Activated T-cell treated with anti-CD3 and anti-CD28 coated beads, Interleukin-2, amount 50 U/mL, for 4 hours (primary cell): ENCODE results near the gene ENAM. TPM values are rescaled to one million over a fixed set of nuclear protein-coding genes. Genes with fewer than 3 reads are reported as not detected.

Experiments
- ATAC-seq, 2 donors: fragments of 200-7000 bp; cut with Tn5 transposase; one replicate each; pipeline ENCODE4 v1.10.0; 2021
- DNase-seq: peaks from one replicate; pipeline ENCODE4 v3.0.0-alpha.2; 2020
- H3K27me3 Mint-ChIP-seq: one replicate; pipeline ENCODE4 v1.8.0; 2021; ENCODE audit warnings: low read depth, mixed read lengths
- H3K36me3 Mint-ChIP-seq: one replicate; pipeline ENCODE4 v1.8.0; 2022; ENCODE audit warnings: mixed read lengths; ENCODE audit not compliant: insufficient read depth
- H3K4me1 Mint-ChIP-seq: one replicate; pipeline ENCODE4 v1.8.0; 2021; ENCODE audit warnings: low read depth, mixed read lengths
- H3K4me3 Mint-ChIP-seq: one replicate; pipeline ENCODE4 v1.8.0; 2021; ENCODE audit warnings: mild to moderate bottlenecking, moderate library complexity, mixed read lengths
- H3K9me3 Mint-ChIP-seq: one replicate; pipeline ENCODE4 v1.8.0; 2021; ENCODE audit warnings: mixed read lengths
- total RNA-seq, 3 donors: library from RNA; stranded (reverse); gene quantifications; one replicate each; pipeline ENCODE4 v1.2.1, GENCODE V29; 2021

ENAM gene, protein sequence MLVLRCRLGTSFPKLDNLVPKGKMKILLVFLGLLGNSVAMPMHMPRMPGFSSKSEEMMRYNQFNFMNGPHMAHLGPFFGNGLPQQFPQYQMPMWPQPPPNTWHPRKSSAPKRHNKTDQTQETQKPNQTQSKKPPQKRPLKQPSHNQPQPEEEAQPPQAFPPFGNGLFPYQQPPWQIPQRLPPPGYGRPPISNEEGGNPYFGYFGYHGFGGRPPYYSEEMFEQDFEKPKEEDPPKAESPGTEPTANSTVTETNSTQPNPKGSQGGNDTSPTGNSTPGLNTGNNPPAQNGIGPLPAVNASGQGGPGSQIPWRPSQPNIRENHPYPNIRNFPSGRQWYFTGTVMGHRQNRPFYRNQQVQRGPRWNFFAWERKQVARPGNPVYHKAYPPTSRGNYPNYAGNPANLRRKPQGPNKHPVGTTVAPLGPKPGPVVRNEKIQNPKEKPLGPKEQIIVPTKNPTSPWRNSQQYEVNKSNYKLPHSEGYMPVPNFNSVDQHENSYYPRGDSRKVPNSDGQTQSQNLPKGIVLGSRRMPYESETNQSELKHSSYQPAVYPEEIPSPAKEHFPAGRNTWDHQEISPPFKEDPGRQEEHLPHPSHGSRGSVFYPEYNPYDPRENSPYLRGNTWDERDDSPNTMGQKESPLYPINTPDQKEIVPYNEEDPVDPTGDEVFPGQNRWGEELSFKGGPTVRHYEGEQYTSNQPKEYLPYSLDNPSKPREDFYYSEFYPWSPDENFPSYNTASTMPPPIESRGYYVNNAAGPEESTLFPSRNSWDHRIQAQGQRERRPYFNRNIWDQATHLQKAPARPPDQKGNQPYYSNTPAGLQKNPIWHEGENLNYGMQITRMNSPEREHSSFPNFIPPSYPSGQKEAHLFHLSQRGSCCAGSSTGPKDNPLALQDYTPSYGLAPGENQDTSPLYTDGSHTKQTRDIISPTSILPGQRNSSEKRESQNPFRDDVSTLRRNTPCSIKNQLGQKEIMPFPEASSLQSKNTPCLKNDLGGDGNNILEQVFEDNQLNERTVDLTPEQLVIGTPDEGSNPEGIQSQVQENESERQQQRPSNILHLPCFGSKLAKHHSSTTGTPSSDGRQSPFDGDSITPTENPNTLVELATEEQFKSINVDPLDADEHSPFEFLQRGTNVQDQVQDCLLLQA
- not detected for total RNA-seq

- no peak for ATAC-seq
- peaks cover 5% of the 10 kb centered on the region for H3K27me3 Mint-ChIP-seq
- DNase-seq = no peak
- H3K4me1 Mint-ChIP-seq = no peaks in the 10 kb centered on the region
- H3K4me3 Mint-ChIP-seq = no peak within 1 kb of the TSS
- no peaks in the 10 kb centered on the region for H3K36me3 Mint-ChIP-seq
- H3K9me3 Mint-ChIP-seq = no peaks in the 10 kb centered on the region
These were observed at the start of gene ENAM for GRCh38 chr4:70628444-70628843. ENAM (plus strand) TSS chr4:70628744; CDS start chr4:70629501, 757 bp downstream.

- Mint-ChIP-seq H3K4me1 (no peaks in the 10 kb centered on the region), H3K9me3 (no peaks in the 10 kb centered on the region), H3K27me3 (peaks cover 7% of the 10 kb centered on the region), H3K36me3 (no peaks in the 10 kb centered on the region), H3K4me3 (no peak overlapping the region)
- ATAC-seq = no peak
- no peak for DNase-seq
These were observed 46.6 kb upstream of the ENAM start for GRCh38 chr4:70581980-70582379.

DNA sequence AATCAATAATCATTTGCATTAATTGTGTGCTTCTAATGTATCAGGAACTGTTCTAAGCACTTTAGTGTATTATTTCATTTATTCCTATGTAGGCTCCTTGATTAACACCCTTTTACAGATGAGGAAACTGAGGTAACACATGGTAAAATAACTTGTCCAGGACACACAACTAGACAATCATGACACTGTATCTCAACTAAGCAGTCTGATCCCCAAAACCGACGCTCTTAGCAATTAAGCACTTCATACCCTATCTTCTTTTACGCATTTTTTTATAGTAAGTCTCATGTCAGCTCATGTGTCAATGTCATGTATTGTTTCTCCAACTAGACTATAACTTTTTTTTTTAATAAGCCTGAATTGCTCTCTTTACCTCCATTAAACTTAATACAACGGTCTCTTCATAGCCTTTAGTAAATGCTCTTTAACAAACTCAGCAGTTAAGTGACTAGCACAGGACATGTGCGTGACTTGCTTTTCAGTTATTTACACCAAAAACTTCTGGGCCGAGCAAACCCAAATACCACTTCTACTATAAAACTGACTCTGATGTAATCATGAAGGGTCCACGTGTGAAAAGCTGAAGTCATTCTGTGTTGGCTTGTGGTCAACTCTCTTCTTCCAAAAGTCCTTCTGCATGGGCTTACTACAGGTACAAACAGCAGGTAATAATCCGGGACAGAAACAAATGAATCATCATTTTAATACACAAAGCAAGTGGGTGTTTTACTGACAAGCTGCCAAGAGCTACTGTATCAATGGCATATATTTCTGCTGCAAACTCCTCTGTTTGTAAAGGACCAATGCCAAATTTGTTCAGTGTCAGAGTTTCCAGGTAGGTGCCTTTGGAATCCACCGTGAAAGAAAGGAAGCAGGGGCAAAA, 44.4 kb upstream of the ENAM start:
- H3K27me3 Mint-ChIP-seq = peaks cover 5% of the 10 kb centered on the region
- H3K4me1 Mint-ChIP-seq = no peaks in the 10 kb centered on the region
- DNase-seq = no peak
- H3K36me3 Mint-ChIP-seq = no peaks in the 10 kb centered on the region
- no peak for ATAC-seq
- no peaks in the 10 kb centered on the region for H3K9me3 Mint-ChIP-seq
- H3K4me3 Mint-ChIP-seq = no peak overlapping the region

- peaks cover 5% of the 10 kb centered on the region for H3K27me3 Mint-ChIP-seq
- H3K36me3 Mint-ChIP-seq = no peaks in the 10 kb centered on the region
- ATAC-seq = no peak
- H3K9me3 Mint-ChIP-seq = no peaks in the 10 kb centered on the region
- H3K4me3 Mint-ChIP-seq = no peak overlapping the region
- H3K4me1 Mint-ChIP-seq = no peaks in the 10 kb centered on the region
- DNase-seq = no peak
These were observed 41.7 kb upstream of the ENAM start for GRCh38 chr4:70586841-70587240.

DNA sequence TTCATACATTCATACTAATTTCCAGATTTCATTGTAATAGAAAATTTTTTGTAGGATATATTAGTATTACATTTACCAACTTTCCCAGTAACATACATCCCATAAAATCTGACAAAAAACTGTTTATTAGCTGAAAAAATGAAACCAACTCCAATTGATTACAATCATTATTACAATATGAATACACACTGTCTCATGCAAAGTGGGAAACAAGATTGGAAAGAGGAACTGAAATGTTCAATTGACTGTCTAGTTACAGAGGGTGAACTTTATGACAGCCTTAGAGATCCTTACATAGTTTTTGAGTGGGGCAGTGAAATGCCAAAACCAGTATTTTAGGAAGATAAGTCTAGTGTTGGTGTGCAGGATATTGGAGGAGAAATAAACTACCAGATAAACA, 38.8 kb upstream of the ENAM start:
- Mint-ChIP-seq H3K9me3 (no peaks in the 10 kb centered on the region), H3K36me3 (no peaks in the 10 kb centered on the region), H3K27me3 (no peaks in the 10 kb centered on the region), H3K4me1 (no peaks in the 10 kb centered on the region), H3K4me3 (no peak overlapping the region)
- ATAC-seq (no peak), DNase-seq (no peak)

GRCh38 chr4:70591955-70592582, 36.5 kb upstream of the ENAM start, which contains the start of gene AMBN:
AMBN (plus strand) TSS chr4:70592256; CDS start chr4:70592359, 103 bp downstream.
- H3K36me3 Mint-ChIP-seq = no peaks in the 10 kb centered on the region
- H3K27me3 Mint-ChIP-seq = no peaks in the 10 kb centered on the region
- H3K4me3 Mint-ChIP-seq = no peak within 1 kb of the TSS
- no peaks in the 10 kb centered on the region for H3K4me1 Mint-ChIP-seq
- no peak for DNase-seq
- no peaks in the 10 kb centered on the region for H3K9me3 Mint-ChIP-seq
- no peak for ATAC-seq

DNA sequence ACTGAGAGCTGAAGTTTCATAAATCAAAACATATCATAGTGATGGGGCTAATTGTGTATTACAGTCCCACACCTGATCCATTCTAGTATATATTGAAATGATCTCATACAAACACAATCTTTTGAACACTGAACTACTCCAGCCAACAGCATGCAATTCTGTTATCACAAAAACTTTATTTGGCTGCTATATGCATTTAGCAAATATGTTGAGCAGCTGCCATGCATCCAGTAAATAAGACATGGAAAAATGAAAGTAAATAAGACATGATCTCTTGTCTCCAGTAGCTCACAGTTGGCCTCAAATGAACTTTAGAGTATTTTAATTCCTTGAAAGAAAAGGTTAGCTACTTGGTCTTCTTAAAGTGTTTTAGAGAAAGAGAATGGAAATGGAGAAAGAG, 34.3 kb upstream of the ENAM start:
- H3K36me3 Mint-ChIP-seq = no peaks in the 10 kb centered on the region
- no peaks in the 10 kb centered on the region for H3K9me3 Mint-ChIP-seq
- DNase-seq (no peak), ATAC-seq (no peak)
- H3K4me1 Mint-ChIP-seq = no peaks in the 10 kb centered on the region
- no peaks in the 10 kb centered on the region for H3K27me3 Mint-ChIP-seq
- no peak overlapping the region for H3K4me3 Mint-ChIP-seq

GRCh38 chr4:70600305-70600704, 28.2 kb upstream of the ENAM start:
- ATAC-seq (no peak), DNase-seq (no peak)
- no peak overlapping the region for H3K4me3 Mint-ChIP-seq
- peaks cover 3% of the 10 kb centered on the region for H3K27me3 Mint-ChIP-seq
- H3K9me3 Mint-ChIP-seq = no peaks in the 10 kb centered on the region
- H3K36me3 Mint-ChIP-seq = no peaks in the 10 kb centered on the region
- H3K4me1 Mint-ChIP-seq = no peaks in the 10 kb centered on the region

DNA sequence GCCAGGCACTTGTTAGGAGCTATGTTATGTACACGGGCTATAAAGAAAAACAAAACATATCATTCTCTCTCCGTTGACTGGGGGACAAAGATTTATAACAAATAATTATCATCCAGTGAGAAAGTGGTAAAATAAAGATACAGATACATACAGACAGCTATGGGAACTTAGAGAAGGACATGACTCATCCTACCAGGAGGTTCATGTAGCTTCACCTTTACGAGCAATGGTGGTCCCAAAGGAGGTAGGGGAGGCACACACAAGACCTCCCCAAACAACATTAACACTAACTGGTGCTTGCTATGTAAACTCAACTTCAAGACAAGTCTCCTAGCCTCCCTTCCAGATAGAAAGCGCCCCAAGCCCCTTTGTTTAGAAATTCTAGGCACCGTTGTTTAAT, 27.6 kb upstream of the ENAM start:
- no peak for DNase-seq
- Mint-ChIP-seq H3K27me3 (peaks cover 3% of the 10 kb centered on the region), H3K4me3 (no peak overlapping the region), H3K36me3 (no peaks in the 10 kb centered on the region), H3K4me1 (no peaks in the 10 kb centered on the region), H3K9me3 (no peaks in the 10 kb centered on the region)
- ATAC-seq = no peak

DNA sequence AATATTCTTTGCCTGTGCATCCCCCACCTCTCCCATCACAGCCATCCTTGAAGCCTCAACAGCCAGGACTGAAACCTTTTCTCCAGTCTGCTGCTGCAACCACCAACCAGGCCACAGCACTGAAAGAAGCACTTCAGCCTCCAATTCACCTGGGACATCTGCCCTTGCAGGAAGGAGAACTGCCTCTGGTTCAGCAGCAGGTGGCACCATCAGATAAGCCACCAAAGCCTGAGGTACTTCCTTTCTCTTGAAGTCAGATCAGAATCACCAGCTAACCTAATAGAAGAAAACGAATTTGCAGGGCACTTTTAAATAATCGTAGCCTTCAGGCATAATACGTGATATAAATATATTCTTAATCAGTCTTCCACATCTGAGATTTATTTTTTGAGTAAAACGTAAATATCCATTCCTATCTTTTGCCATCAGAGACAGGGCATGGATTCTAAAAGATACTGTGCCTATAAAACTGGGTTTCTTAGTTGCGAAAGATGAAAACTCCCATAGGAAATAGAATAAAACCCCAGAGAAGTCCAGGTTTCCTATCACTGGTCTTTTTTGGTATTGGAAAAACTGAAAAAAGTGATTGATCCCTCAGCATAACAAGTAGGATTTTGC, 27.0 kb upstream of the ENAM start:
- Mint-ChIP-seq H3K4me1 (no peaks in the 10 kb centered on the region), H3K36me3 (no peaks in the 10 kb centered on the region), H3K9me3 (no peaks in the 10 kb centered on the region), H3K4me3 (no peak overlapping the region), H3K27me3 (peaks cover 3% of the 10 kb centered on the region)
- ATAC-seq = peak; percentile 48 to 82
- DNase-seq = peak; percentile 49

DNA sequence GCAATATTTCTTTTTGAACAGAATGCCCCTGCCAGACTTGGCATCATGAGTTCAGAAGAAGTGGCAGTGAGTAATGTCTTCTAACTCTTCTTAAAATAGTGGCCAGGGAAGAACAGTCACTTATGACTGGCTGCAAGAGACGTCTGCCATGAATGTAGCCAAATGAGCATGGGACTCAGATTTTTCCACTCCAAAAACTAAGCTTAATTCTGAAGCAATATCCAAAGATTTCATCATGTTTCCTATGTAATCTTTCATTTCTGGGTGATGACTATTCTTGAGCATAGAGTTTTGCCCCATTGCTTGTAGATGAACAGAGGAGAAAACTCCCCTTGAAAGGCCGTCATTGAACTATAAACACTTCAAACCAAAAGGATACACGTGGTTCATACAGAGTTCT, 24.7 kb upstream of the ENAM start:
- Mint-ChIP-seq H3K36me3 (no peaks in the 10 kb centered on the region), H3K4me1 (no peaks in the 10 kb centered on the region), H3K27me3 (peaks cover 8% of the 10 kb centered on the region), H3K9me3 (no peaks in the 10 kb centered on the region), H3K4me3 (no peak overlapping the region)
- ATAC-seq (no peak), DNase-seq (no peak)

DNA sequence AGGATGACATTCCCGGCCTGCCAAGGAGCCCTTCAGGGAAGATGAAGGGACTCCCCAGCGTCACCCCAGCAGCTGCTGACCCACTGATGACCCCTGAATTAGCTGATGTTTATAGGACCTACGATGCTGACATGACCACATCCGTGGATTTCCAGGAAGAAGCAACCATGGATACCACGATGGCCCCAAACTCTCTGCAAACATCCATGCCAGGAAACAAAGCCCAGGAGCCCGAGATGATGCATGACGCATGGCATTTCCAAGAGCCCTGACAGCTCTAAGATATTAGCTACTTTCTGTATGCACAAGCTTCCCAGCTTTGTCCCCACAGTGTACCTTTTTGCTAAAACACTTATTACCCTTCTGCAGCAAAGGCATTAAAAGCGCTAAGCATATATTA, 22.1 kb upstream of the ENAM start:
- H3K9me3 Mint-ChIP-seq = no peaks in the 10 kb centered on the region
- no peaks in the 10 kb centered on the region for H3K36me3 Mint-ChIP-seq
- no peak overlapping the region for H3K4me3 Mint-ChIP-seq
- peaks cover 9% of the 10 kb centered on the region for H3K27me3 Mint-ChIP-seq
- DNase-seq (no peak), ATAC-seq (no peak)
- no peaks in the 10 kb centered on the region for H3K4me1 Mint-ChIP-seq

DNA sequence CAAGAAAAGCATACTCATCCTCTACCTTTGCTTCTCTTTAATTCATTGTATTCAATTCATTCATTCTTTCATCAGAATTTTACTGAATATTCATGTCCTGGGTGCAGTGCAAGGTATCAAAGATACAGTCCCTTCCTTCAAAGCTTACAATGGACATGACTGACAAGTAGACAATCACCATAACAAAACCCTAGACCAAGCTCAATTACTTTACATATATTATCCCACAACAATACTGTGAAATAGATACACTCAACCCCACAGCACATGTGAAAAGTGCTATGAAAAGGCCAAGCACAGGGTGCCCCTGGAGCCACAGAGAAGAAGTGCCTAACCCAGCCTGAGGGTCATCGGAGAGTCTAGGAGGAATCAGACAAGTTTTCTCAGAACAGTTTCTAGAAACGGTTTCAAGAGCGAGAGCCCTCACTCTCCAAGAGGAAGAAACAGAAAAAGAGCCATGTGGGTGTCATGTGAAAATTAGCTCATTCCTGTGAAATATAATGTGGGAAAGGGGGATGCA, 21.1 kb upstream of the ENAM start:
- Mint-ChIP-seq H3K36me3 (no peaks in the 10 kb centered on the region), H3K9me3 (no peaks in the 10 kb centered on the region), H3K4me3 (no peak overlapping the region), H3K27me3 (peaks cover 11% of the 10 kb centered on the region), H3K4me1 (no peaks in the 10 kb centered on the region)
- ATAC-seq (no peak), DNase-seq (no peak)
